ENCODE measurements around the gene IFT20. TPM values are rescaled to one million over a fixed set of nuclear protein-coding genes. Genes with fewer than 3 reads are reported as not detected.

The IFT20 gene
- total RNA-seq, 2 experiments from 2014 or later = 20.5 to 22.3 TPM

DNA sequence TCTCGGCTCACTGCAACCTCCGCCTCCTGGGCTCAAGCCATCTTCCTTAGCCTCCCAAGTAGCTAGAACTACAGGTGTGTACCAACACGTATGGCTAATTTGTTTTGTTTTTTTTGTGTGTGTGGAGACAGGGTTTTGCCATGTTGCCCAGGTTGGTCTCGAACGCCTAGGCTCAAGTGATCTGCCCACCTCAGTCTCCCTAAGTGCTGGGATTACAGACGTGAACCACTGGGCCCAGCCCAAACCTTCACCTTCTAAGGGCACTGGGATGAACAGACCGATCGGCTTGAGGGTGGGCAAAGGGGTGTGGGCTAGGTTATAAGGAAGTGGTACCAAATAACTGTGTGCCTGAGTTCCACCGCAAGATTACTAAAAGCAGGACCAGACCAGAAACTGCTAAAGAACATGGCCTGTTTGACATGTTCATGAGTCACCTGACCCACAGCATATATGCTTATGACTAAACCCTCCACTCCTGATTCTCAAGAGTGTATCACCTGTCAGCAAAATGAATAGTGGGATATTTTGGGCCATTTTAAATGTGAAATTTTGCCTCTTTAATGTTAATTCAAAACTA lies 8.2 kb downstream of the IFT20 start:
- H3K4me3 Mint-ChIP-seq = no peak overlapping the region
- no peak for DNase-seq
- POLR2A ChIA-PET = no interaction called here

DNA sequence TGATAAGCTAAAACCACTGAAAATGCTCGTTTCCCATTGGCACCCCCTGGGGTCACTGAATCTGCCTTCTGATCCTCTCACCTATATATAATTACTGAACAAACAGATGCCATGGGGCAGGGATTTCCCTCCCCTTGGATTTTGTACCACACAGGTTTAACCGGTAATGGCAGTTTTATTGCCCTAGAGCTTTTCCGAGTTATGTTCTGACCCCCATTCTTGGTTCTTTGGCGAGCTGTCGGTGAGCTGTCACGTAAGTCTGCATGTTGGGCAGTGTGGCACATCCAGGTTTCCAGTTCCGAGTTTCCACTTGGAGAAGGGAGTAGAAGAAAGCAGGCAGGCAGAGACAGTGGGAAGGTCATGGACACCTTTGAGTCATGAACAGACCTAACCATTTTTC lies 9.2 kb downstream of the IFT20 start:
- no peaks in the 10 kb centered on the region for H3K27me3 Mint-ChIP-seq

More for the DNA sequence above, 8.2 kb downstream of the IFT20 start:
- H3K4me1 Mint-ChIP-seq = peaks cover 9% of the 10 kb centered on the region
- H3K27me3 Mint-ChIP-seq = no peaks in the 10 kb centered on the region
- CTCF ChIA-PET = no interaction called here
- H3K27ac Mint-ChIP-seq = no peak overlapping the region
- H3K9me3 Mint-ChIP-seq = no peaks in the 10 kb centered on the region
- H3K36me3 Mint-ChIP-seq (ENCODE audit: low read depth) = peaks cover 23% of the 10 kb centered on the region

DNA sequence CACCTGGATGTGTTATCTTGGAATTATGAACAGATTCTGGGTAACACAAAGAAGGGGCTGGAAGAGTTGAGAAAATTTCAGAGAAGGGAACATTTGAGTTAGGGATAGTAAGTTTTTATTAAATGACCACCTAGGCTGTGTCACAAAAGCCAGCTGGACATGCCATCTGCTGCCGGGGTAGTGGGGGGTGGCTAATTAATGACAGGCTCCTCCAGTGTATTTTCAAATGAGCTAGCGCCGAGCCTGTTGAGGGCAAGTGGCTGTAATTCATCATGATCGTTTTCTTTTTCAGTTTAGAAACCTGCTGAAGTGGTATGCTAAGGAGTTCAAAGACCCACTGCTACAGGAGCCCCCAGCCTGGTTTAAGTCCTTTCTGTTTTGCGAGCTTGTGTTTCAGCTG lies 10.1 kb downstream of the IFT20 start:
- CTCF ChIA-PET = interaction anchor here (1.4 to 2.2 kb wide), 3 partner anchors 11 to 32 kb away, joined by 3 to 9 read pairs (median 7); partner anchors contain the start of genes IFT20, POLDIP2 and TNFAIP1
- no peak overlapping the region for H3K4me3 Mint-ChIP-seq
- H3K4me1 Mint-ChIP-seq = peaks cover 25% of the 10 kb centered on the region
- no peak overlapping the region for H3K27ac Mint-ChIP-seq
- POLR2A ChIA-PET = no interaction called here
- no peaks in the 10 kb centered on the region for H3K27me3 Mint-ChIP-seq
- no peaks in the 10 kb centered on the region for H3K9me3 Mint-ChIP-seq
- H3K36me3 Mint-ChIP-seq (ENCODE audit: low read depth) = peaks cover 19% of the 10 kb centered on the region
- no peak for DNase-seq

More for the DNA sequence above, 9.2 kb downstream of the IFT20 start:
- H3K36me3 Mint-ChIP-seq (ENCODE audit: low read depth) = peaks cover 21% of the 10 kb centered on the region
- no peak overlapping the region for H3K27ac Mint-ChIP-seq
- ChIA-PET CTCF (interaction anchor here (1.4 to 2.2 kb wide), 3 partner anchors 10 to 32 kb away, joined by 3 to 9 read pairs (median 7); partner anchors contain the start of genes IFT20, POLDIP2 and TNFAIP1), POLR2A (no interaction called here)
- H3K4me1 Mint-ChIP-seq = peaks cover 17% of the 10 kb centered on the region
- DNase-seq = no peak
- H3K4me3 Mint-ChIP-seq = no peak overlapping the region
- no peaks in the 10 kb centered on the region for H3K9me3 Mint-ChIP-seq

DNA sequence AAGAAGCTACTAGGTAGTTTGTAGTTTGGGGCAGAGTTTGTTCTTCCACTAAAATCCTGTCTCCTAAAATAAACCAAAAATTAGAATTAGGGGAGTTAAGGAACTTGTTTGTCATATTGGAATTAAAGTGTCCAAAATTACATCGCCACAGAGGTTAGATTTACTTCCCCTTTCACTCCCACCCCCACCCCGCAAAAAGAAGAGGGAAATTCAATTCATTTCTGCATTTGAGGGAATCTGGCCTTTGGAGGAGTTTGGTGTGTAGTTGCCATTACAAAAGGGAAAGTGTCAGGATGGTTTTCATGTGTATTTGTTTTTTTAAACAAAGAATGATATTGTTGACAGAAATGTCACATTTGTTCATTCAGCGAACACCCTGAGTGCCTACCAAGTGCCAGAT lies 10.5 kb downstream of the IFT20 start:
- Mint-ChIP-seq H3K9me3 (no peaks in the 10 kb centered on the region), H3K36me3 (ENCODE audit: low read depth) (peaks cover 19% of the 10 kb centered on the region), H3K4me3 (no peak overlapping the region), H3K4me1 (peaks cover 29% of the 10 kb centered on the region), H3K27me3 (no peaks in the 10 kb centered on the region), H3K27ac (no peak overlapping the region)
- no peak for DNase-seq
- ChIA-PET CTCF (interaction anchor here (1.4 to 2.2 kb wide), 2 partner anchors 10 to 11 kb away, joined by 7 to 9 read pairs; partner anchors contain the start of genes IFT20 and TNFAIP1), POLR2A (no interaction called here)

DNA sequence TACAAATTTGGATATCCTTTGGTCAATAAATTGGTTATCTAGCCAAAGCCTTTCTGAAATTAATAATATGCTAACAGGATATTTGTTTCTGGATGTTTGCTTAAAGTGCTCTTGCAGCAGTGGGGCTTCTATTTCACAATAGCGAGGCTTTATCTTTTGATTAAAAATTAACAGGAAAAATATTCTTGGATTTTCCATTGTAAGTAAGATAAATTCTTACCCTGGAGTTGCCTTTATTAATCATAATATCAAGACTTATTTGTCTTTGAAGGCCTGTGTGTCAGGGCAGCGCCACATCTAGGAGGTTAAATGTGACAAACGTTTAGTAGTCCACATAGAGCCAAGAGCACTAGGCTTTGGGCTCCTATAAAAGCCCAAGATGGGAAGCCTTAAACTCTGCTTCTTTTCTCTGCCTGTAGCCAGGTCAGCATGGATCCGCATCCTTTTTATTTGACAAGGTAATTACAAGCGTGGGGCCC lies 11.0 kb downstream of the IFT20 start:
- H3K4me1 Mint-ChIP-seq = peaks cover 32% of the 10 kb centered on the region
- no peaks in the 10 kb centered on the region for H3K27me3 Mint-ChIP-seq
- no peak overlapping the region for H3K4me3 Mint-ChIP-seq
- CTCF ChIA-PET = interaction anchor here (2.2 kb wide), 1 partner anchor 10 kb away, joined by 7 read pairs; no protein-coding TSS in a partner anchor
- POLR2A ChIA-PET = no interaction called here
- no peak overlapping the region for H3K27ac Mint-ChIP-seq
- H3K9me3 Mint-ChIP-seq = no peaks in the 10 kb centered on the region
- DNase-seq = no peak
- H3K36me3 Mint-ChIP-seq (ENCODE audit: low read depth) = peaks cover 19% of the 10 kb centered on the region

DNA sequence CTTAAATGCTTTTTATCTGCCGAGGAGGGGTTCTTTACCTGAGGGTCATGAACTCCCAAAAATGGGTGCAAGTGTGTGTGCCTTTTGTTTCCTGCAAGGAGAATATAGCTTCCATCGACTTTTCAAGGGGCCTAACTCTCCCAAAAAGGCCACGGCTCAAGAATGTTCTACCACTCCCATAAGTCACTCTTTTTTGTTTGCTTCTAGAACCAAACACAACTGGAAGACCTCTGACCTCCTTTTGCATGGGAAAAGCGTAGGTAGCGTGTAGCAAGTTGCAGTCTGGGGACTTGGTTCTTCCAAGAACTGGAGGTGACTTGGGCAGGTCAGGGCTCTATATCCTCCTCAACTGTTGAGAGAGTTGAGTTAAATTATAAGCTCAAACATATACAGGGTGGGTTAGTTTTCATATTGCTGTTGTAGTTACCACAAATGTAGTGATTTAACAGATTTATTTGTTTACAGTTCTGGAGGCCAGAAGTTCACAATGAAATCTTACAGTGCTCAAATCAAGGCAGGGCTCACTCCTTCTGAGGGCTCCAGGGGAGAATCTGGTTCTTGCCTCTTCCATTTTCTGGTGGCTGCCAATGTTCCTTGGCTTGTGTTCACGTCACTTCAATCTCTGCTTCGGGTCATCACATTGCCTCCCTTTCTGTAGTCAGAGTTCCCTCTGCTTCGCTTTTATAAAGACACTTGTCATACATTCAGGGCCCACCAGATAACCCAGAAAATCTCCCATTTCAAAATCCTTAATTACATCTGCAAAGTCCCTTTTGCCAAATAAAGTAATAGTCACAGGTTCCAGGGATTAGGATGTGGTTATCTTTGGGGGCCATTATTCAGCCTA lies 14.8 kb downstream of the IFT20 start:
- Mint-ChIP-seq H3K9me3 (no peaks in the 10 kb centered on the region), H3K4me1 (peaks cover 38% of the 10 kb centered on the region), H3K4me3 (peak overlapping the region; percentile 86), H3K27ac (peak overlapping the region; percentile 46), H3K27me3 (no peaks in the 10 kb centered on the region), H3K36me3 (ENCODE audit: low read depth) (peaks cover 3% of the 10 kb centered on the region)
- ChIA-PET POLR2A (no interaction called here), CTCF (interaction anchor here (1.3 to 1.7 kb wide), 2 partner anchors 11 to 15 kb away, joined by 4 to 5 read pairs; partner anchors contain the start of genes IFT20 and TNFAIP1)
- DNase-seq = no peak

DNA sequence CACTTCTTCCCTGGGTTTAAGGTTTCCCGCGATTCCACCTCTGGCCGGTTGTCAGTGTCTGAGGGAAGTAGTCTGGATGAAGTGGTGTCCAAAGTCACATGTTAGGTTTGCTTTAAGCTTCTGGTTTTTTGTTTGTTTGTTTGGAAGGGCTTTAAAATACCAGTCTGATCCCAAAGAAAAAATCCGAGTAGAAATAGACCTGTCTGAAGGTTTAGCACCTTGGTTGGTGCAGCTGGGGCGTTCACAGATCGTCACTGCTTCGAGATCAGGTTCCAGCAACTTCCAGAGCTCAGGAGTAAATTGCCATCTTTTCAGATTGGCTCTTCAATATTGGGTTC lies 15.7 kb downstream of the IFT20 start:
- CTCF ChIA-PET = interaction anchor here (1.3 to 1.9 kb wide), 2 partner anchors 12 to 15 kb away, joined by 4 read pairs; no protein-coding TSS in a partner anchor
- POLR2A ChIA-PET = no interaction called here
- Mint-ChIP-seq H3K9me3 (no peaks in the 10 kb centered on the region), H3K4me3 (peak overlapping the region; percentile 86), H3K4me1 (peaks cover 38% of the 10 kb centered on the region), H3K27me3 (no peaks in the 10 kb centered on the region), H3K36me3 (ENCODE audit: low read depth) (peaks cover 3% of the 10 kb centered on the region), H3K27ac (peak overlapping the region; percentile 85)
- DNase-seq = no peak

DNA sequence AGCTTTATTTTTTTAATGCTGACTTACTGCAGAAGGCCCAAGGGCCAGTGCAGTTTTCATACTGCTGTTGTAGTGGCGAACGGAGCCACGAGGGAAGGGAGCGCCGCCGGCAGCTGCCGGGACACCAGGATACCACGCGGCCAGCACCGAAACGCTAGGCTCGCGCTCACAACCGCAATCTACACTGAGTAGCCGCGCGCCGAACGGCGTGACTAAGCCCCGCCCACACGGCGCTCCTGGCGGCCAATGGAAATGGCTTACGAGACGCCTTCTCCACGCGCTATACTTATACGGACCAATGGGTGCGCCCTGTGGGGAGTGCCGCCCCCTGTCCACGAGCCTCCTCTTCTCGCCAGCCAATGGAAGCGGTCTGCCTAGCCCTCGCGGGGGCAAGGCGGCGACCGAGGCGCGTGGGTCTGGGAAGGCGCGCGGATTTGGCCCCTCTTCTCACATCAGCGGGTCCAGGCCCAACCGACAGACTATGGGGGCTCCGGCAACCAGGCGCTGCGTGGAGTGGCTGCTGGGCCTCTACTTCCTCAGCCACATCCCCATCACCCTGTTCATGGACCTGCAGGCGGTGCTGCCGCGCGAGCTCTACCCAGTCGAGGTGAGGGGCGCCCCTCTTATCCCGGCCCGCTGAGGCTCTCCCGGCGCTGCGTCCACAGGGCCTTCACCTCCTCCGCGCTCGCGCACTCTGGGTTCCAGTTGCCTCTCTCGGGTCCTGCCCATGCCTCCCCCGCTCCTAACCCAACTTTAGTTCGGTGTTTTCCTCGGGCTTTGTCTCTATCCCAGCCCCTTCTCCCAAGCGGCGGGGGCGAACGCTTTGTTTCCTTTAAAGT lies 16.3 kb downstream of the IFT20 start, which contains the start of gene TMEM97:
Gene TMEM97 (plus strand): TSS at position 442 of the 839 bp plus-strand sequence. CDS start 40 bp downstream, at position 482.
- Mint-ChIP-seq H3K27me3 (no peaks in the 10 kb centered on the region), H3K36me3 (ENCODE audit: low read depth) (peaks cover 3% of the 10 kb centered on the region), H3K9me3 (no peaks in the 10 kb centered on the region), H3K27ac (peak within 1 kb of the TSS; percentile 85), H3K4me3 (peak within 1 kb of the TSS; percentile 86), H3K4me1 (peaks cover 38% of the 10 kb centered on the region)
- CTCF ChIA-PET = interaction anchor here (0.6 to 1.9 kb wide), 4 partner anchors 13 to 1807 kb away, joined by 3 to 4 read pairs (median 4); no protein-coding TSS in a partner anchor
- POLR2A ChIA-PET = no interaction called here
- DNase-seq = peak; percentile 97

DNA sequence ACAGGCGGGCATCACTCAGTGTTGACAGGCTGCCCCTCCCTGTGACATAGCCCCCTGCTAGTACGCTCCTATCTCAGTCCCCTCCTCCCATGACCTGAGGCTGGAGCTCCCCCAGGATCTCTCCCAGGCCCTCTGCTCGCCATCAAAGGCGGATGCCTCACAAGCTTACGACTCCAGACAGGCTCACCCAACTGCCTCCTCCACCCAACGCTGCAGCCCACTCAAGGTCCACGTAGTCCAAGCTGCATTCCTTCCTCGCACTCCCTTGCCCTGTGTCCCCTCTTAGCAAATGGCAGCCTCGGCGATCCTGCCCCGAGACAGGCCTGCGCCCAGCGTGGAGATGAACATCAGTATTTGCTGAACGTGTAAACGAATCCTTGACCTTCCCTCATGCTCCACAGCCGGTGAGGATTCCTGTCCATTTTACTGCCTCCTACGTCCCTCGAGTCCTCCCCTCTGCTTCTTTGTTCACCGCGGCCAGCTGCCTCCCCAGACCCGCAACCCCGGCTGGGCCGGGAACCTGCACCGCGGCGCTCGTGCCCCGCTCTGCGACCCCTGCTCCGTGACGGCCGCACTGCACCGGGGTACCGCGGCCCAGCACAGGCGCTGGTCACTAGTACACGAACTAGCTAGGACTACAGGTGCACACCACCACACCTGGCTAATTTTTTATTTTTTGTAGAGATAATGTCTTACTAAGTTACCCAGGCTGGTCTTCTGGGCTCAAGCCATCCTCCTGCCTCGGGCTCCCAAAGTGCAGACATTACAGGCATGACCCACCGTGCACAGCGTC lies 17.1 kb downstream of the IFT20 start:
- Mint-ChIP-seq H3K27me3 (peaks cover 5% of the 10 kb centered on the region), H3K4me3 (peak overlapping the region; percentile 86), H3K27ac (peak overlapping the region; percentile 85), H3K4me1 (peaks cover 38% of the 10 kb centered on the region), H3K9me3 (no peaks in the 10 kb centered on the region), H3K36me3 (ENCODE audit: low read depth) (peaks cover 3% of the 10 kb centered on the region)
- CTCF ChIA-PET = interaction anchor here (0.6 to 1.9 kb wide), 7 partner anchors 14 to 1807 kb away, joined by 3 to 4 read pairs (median 4); partner anchors contain the start of genes IFT20 and TNFAIP1
- POLR2A ChIA-PET = no interaction called here
- DNase-seq = no peak

DNA sequence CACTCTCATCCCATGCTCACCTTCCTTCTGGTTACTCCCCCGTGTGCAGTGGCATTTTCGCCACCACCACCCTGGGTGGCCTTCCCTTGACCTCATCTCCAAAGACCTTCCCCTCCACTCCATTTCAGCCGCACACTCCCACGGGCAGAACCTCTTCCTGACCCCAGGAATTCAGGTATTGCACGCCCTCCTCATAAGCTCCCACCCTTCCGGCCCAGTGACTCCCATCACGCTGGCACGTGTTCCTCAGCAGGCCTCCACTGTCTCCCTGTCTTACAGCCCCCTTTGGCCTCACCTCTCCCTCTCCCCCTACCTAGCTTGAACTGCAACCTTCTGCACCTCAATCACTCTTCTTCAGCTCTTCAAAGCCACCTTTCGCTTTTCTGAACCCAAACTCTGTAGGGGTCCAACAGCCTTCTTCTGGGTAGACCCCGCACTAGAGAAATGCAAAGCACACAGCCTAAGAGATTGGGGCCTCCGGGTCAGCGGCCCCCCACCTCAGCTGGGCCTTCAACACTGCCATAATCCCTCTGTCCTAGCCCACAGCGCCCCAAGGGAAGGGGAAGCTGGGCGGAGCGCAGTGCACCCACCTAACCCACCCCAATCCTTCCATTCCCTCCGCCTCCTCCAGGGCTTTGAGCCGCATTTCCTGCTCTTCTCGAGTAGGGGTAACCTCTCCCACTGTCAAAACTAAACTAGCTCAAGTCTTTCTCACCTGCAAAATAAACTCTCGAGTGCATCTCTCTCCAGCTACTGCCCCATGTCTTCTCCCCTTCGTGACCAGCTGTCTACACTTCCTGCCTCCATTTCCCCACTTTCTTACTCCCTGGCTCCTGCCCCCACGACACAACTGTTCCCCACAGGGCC lies 17.9 kb downstream of the IFT20 start:
- Mint-ChIP-seq H3K27ac (peak overlapping the region; percentile 85), H3K4me1 (peaks cover 34% of the 10 kb centered on the region), H3K27me3 (peaks cover 8% of the 10 kb centered on the region), H3K9me3 (no peaks in the 10 kb centered on the region), H3K36me3 (ENCODE audit: low read depth) (peaks cover 3% of the 10 kb centered on the region), H3K4me3 (peak overlapping the region; percentile 86)
- ChIA-PET CTCF (interaction anchor here (0.6 to 1.8 kb wide), 7 partner anchors 11 to 850 kb away, joined by 3 to 6 read pairs (median 4); partner anchors contain the start of genes IFT20 and TNFAIP1), POLR2A (no interaction called here)
- no peak for DNase-seq
